ENCODE results near the gene SEC16A.

SEC16A gene

DNA sequence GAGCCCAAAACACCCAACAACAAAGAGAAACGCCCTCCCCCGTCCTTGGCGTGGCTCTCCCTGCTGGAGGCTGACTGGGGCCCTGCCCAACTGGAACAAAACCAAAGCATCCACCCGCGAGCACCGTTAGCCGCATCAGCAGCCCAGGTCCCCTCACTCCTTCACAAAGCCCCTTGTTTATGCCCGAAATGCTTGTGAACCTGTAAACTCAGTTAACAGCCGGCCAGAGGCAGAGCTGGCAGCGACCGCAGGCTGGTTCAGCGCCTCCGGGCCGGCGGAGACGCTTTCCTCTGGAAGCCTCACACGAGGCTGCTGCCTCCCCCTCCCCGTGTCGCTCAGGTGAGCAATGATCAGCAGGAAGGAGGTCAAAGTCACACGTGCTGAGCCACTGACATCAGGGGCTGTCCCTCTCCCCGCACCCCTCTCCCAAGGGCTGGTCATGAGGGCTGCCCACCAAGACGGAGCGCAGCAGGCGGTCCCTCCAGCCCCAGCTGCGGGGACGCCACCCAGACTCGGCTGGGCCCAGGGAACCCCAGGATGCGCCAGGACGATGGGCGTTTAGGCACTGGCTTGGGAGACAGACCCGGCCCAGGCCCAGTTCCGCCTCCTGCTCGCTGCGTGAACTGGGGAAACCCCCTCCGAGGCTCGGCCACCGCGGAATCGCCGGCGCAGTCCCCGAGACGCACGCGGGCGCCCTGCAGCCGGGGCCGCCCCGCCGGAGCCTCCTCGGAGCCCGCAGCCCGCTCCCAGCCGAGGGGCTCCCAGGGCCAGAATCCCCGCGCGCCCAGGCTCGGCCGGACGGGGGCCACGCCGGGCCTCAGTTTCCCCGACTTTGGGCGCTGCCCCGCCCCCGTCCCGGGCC, 83.4 kb downstream of the SEC16A start:
- DNase-seq (ENCODE audit: low read depth in 2 of 2), result peak; percentile 23 to 44

GRCh38 chr9:136398286-136398685, 84.6 kb downstream of the SEC16A start:
- no peak for DNase-seq (ENCODE audit: low read depth in 2 of 2)

DNA sequence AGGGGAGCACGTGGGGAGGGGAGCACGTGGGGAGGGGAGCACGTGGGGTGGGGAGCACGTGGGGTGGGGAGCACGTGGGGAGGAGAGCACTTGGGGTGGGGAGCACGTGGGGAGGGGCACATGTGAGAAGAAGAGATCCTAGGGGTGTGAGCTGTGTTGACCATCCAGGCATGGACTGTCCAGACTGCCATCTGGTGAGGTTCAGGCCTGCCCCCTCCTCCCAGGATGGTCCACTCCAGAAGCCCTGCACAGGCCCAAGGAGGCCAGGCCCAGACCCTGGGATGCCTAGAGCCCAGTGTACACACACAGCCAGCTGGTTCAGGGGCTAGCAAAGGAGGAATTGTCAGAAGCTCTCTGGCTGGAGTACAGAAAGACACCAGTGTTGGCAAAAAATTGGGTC, 85.2 kb downstream of the SEC16A start:
- no peak for DNase-seq (ENCODE audit: low read depth in 2 of 2)

GRCh38 chr9:136396219-136396515, 86.7 kb downstream of the SEC16A start:
- DNase-seq (ENCODE audit: low read depth in 2 of 2), result no peak

DNA sequence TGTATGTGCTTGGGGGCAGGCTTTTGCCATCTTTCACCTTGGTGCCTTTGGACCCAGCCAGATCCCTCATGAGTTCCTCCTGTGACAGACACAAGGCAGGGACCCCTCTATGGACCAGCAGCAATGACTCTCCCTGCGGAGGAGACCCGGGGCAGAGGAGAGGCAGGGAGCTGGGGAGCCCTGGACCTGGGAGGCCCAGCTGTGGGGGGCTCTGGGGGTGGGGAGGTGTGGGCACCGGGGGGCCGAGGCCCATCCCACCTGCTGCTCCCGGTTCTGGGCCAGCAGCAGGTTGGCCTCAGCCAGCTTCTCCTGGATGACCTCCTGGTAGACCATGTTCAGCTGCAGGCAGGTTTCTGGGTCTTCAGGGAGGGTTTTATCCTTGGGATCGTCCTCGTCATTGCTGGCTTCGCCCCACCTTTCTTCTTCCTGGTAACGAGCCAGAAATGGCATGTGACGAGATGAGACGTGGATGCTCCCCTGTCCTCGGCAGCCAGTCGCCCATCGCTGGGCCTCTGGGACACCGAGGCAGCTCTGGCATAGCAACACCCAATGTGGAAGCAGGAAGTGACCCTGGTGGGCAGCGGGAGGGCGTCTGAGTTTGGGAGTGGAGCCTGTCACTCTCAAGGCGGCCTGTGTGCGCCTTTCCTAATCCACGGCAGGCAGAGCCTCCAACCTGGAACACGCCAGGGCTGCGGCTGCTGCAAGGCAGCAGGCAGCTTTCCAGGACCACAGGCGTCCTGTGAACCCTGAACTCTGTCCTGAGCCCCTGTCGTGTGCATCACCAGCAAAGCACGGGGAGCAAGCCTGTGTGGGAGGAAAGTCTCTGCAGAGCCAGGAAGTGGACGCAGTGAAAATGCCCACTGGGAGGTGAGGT, 87.3 kb downstream of the SEC16A start:
- no peak for DNase-seq (ENCODE audit: low read depth in 2 of 2)

- DNase-seq (ENCODE audit: low read depth in 2 of 2), result no peak
These were observed 87.9 kb downstream of the SEC16A start for GRCh38 chr9:136395020-136395340.

DNA sequence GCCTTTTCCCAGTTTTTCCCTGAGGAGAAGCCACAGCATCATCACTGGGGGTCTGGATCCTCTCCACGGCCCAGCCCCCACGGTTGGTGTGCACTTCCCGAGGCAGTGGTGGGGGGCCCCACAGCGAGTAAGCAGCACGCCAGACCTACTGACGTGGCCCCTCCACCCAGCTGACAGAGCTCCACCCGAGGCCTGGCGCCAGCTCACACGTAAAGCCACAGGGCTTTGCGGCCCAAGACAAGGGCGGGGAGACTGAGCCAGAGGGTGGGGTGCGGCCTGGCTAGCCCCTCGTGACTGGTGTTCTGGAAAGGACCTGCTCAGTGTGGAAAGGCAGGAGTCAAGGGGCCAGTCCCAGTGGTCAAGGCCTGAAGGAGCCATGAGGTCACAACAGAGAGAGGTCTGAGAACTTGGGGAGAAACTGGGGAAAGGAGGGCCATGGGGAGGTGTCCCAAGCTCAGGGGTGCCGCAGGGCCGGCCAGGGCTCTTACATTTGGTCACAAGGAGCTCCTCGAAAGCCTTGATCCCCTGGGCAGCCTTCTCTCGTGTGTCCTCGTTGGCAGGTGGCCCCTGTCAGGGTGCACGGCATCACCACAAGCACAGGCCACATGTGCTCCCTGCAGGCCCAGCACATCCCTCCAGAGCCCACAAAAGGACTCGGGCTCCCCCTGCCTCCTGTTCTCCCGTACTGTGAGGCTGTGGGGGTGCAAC, 88.4 kb downstream of the SEC16A start:
- DNase-seq (ENCODE audit: low read depth in 2 of 2), result no peak

DNA sequence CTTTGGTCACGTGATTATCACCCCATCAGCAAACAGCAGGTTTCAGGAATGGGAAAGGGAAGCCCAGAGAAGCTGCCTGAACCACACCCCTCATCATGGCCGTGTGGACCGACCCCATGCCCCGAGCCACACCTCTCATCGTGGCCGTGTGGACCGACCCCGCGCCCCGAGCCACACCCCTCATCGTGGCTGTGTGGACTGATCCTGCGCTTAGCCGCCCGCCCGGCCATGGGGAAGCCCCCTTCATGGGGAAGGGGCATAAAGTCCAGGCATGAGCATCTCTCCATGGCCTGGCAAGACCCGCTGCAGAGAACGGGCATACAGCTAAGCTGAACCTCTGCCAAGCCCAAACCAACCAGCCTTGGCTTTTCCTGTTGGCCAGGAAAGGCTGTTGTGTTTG, 89.3 kb downstream of the SEC16A start:
- DNase-seq (ENCODE audit: low read depth in 2 of 2), result no peak

DNA sequence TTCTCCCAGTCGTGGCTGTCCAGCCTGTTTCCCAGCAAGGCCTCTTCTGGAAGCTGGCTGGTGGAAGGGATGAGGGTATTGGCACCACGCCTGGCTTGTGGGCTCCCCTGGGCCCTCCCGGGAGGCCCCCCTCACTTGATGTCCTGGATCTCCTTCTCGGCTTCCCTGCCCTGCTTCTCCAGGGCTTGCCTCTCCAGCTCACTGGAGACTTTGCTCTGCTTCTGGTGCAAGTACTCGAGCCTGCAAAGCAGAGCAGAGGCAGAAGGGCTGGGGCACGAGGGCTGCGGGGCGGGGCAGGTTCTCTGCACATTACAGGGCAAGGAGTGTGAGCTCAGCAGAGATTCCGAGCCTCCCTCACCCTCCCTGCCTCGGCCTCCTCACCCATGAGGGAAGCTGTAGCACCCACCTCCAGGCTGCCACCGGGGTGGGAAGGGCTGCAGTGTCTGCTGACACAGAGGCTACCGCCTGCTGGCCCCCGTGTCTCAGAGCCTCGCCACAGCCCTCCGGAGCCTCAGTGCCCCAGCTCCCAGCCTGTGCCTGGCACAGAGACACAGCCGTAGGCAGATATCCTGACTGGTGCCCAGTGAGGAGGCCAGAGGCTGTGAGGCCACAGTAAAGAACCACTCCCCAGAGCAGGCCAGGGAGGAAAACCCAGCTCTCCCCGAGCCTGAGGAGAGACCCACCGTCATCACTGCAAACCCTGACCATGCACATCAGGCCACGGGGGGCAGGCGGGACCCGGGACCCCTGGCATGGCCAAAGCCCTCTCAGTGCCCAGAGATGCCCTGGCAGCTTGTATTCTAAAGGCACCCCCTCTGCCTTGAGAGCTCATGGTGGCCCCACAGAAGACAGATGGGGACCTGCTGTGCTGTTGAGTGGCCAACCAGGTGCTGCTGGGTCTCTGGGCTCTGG, 90.0 kb downstream of the SEC16A start:
- no peak for DNase-seq (ENCODE audit: low read depth in 2 of 2)

- DNase-seq (ENCODE audit: low read depth in 2 of 2), result no peak
These were observed 90.9 kb downstream of the SEC16A start for GRCh38 chr9:136391737-136392537.
